ENCODE data around the gene KIAA1671.

GRCh38 chr22:24925586-24926427 is 26.7 kb upstream of the KIAA1671 start:
- no peak for TF ChIP-seq POLR2A (IDR thresholded peaks at IDR 0.05)
- TF ChIP-seq CTCF (IDR thresholded peaks at IDR 0.05 in 4 of 5, conservative IDR thresholded peaks at IDR 0.05 in 1 of 5), result no peak
